Endometrium (tissue), 2 donors: Measurements from ENCODE around the gene PRXL2B.
"Not testable (repeated sequence)": the region's sequence is repeated elsewhere in the genome, so short reads cannot be mapped to it uniquely, and the experiment has no call there.

ENCODE experiments used
- FAIRE-seq: peaks from 2 replicates; lab custom pipeline; 2012; peaks lifted over from hg19 to GRCh38; lab: Jason Lieb, UNC
- donor health status: control.
- donor health status: control.

The PRXL2B gene

DNA sequence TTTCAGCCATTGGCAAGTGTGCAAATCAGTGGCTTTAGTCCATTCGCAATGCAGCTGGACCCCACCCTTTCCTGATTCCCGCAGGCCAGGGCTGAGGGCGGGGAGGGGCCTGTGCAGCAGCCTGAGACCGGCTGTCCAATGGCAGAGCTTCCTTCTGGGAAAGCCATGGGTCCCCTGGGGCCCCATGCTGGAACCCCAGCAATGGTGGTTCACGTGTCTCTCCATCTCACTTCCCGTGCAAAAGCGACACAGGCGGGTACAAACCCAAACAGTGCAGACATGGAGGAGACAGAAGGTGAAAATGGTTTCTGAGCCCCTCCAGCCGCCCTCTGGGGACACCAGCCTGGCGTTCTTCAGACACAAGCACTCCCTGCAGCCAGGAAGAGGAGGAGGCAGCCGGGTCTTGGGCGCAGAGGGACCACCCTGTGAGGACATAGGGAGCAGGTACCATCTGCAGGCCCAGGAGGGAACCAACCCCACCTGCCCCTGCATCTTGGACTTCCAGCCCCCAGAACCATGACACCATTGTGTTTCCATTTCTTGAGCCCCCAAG, 36.2 kb upstream of the PRXL2B start:
- FAIRE-seq: not testable (repeated sequence)

DNA sequence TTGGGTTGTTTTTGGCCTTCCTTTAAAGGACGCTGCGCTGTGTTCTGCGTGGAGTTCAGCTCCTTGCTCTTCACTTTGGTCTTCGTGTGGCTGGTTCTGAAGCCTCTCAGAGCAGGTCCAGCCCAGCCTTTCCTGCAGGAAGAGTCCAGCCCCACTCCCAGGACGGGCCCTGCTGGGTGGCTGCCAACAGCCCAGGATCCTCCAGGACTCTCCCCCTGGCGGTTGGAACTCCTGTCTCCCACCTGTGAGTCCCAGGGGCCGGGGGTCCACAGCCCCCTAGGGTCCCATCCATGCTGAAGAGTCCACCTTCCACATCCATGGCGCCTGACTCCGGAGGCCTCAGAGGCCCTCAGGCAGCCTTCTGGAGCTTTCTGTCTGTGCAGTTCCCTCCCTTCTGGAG, 35.0 kb upstream of the PRXL2B start:
- FAIRE-seq: not testable (repeated sequence)

- no peak for FAIRE-seq
Measured at GRCh38 chr1:2552189-2552588, 34.4 kb upstream of the PRXL2B start.

DNA sequence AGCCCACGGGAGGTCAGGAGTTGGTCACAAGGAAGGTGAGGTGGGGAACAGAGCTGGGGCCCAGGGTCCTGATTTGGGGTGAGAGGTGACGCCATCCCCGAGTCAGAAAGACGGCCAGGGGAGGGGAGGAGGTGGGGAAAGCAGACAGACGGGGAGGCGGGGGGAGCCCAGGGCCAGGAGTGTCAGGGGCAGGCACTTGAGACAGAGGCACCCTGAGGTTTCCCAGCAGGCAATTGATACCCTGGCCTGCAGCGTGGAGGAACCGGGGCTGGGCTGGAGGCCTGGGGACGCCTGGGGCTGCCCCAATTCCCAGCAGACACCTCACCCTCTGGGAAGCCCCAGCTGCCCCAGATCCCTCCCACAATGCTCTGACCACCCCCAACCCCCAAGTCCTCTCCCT, 33.5 kb upstream of the PRXL2B start:
- not testable (repeated sequence) for FAIRE-seq

DNA sequence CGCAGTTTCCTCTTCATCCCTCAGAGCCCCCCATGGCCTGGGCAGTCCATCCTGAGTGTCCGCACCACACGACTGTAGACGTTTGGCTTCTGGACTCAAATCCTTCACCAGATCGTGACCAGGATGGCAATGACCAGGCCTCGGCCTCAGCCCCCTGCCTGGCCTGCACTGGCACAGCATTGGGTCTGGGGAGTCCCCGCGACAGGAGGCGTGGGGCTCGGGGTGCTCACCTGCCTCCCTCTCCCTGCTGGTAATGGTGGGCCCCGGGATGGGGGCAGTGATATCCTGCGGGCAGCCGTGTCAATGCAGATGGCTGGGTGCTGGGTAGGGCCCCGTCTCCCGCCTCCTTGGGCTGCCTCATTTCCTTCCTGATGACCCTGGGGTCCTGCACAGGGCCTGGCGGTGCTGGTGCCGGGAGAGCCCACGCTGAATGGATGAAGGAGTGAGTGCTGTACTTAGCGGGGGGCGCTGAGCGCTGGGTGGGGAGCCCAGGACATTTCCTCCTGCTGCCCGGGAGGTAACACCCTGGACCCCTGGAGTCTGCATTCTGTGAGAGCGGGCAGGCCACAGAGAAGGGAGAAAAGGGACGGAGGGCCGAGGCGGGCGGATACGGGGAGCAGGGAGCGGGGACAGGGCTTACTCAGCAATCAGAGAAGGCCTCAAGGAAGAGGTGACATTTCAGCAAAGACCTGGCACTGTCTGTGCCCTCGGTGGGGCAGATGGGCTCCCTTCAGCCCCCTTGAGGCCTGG, 32.5 kb upstream of the PRXL2B start:
- no peak for FAIRE-seq

- FAIRE-seq: no peak
Measured at GRCh38 chr1:2554621-2555387, 31.8 kb upstream of the PRXL2B start.

- no peak for FAIRE-seq
Measured at GRCh38 chr1:2555634-2556276, 30.8 kb upstream of the PRXL2B start.

DNA sequence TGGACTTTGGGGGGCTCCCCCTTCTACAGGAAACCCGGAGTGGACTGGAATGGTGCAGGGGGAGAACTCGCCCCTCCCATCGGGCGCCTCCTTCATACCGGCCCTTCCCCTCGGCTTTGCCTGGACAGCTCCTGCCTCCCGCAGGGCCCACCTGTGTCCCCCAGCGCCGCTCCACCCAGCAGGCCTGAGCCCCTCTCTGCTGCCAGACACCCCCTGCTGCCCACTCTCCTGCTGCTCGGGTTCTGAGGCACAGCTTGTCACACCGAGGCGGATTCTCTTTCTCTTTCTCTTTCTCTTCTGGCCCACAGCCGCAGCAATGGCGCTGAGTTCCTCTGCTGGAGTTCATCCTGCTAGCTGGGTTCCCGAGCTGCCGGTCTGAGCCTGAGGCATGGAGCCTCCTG, 30.3 kb upstream of the PRXL2B start, which contains the start of gene TNFRSF14:
TSS of gene TNFRSF14 (plus strand) at position 95 of the 401 bp plus-strand sequence. CDS start at position 389, 294 bp downstream.
- FAIRE-seq: no peak

DNA sequence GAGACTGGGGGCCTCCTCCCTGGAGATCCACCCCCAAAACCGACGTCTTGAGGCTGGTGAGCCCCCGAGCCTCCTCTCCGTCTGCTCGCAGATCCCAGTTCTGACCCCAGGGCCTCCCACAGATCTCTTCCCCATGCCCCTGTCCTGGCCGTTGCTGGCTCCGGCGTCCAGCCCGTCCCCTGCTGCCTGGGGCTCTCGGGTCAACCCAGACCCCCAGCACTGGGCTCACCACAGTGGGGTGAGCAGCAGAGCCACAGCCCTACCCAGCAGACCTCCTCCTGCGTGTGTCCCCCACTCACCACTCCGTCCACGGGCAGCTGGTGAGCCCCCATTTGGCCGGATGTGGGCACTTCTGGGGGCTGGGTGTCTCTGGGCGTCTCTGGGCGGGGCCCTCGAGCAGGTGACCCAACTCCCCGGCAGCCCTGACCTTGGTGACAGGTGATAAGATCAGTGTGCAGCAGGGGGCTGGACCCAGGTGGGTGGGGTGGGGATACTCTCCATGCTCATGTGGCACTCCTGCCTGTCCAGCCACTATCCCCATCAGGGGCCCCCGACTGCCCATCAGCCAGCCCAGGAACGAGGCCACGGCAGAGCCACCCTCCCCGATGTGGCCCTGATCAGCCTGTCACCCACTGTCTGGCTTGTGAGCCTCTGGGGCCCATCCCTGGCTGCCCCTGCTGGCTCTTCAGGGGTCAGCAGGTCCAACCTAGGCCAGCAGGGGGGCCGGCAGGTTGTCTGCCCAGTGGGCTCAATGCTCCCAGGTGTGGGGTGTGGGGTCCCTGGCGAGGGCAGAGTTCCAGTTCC, 29.7 kb upstream of the PRXL2B start:
- FAIRE-seq: no peak

DNA sequence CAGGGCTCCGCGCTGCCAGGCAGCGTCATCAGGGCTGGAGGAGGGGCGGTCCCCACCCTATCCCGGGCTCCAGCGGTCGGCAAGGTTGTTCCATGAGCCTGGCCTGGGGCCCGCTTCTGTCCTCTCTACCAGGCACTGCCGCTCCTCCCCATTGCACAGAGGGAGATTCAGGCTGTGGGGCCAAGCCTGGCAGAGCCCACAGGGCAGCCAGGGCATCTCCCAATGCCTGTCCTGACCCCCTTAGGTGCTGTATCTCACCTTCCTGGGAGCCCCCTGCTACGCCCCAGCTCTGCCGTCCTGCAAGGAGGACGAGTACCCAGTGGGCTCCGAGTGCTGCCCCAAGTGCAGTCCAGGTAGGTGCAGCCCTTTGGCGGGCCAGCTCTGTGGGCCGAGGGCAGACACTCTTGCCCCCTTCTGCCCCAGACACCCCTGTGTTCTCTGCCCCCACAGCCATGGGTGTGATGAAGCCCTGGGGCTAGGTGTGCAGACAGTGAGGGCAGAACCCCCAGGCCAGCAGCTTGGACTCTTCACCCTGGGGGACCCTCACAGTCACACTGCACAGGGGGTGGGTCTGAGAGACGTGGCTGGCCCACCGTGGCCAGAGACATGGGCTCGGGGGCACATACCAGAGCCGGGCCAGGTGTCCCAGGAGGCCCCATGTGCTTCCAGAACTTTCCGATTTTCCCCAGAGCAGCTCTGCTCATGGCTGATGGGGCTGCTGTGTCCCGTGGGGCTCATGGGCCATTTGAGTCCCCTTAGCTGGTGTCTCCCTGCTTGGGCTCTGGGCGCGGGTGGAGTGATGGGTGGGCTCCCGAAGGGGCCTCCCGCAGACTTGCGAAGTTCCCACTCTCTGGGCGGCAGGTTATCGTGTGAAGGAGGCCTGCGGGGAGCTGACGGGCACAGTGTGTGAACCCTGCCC, 28.8 kb upstream of the PRXL2B start:
- no peak for FAIRE-seq

DNA sequence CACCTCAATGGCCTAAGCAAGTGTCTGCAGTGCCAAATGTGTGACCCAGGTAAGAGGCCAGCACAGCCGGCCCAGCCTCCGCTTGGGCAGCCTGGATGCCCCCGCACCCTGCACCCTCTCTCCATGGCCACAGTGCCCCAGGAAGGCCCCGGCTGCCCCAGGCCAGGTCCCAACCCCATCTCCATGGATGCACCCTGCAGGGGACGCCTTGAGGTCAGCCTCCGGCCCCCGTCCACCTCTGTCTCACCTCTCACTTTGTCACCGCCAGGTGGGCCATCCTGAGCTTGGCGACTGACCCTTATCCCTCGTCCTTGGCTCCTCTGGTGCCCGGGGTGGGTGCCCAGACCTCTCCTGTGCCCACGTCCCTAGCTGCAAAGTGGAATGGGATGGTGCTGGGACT, 28.2 kb upstream of the PRXL2B start:
- no peak for FAIRE-seq

DNA sequence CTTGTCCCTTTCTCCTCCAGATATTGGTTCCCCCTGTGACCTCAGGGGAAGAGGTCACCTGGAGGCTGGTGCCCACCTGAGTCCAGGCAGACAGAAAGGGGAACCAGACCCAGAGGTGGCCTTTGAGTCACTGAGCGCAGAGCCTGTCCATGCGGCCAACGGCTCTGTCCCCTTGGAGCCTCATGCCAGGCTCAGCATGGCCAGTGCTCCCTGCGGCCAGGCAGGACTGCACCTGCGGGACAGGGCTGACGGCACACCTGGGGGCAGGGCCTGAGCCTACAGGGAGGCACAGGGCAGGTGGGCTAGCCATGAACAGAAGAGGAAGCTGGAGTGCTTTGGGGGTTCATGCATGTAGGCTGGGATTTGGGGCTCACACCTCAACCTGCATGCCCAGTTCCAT, 27.7 kb upstream of the PRXL2B start:
- FAIRE-seq: no peak

DNA sequence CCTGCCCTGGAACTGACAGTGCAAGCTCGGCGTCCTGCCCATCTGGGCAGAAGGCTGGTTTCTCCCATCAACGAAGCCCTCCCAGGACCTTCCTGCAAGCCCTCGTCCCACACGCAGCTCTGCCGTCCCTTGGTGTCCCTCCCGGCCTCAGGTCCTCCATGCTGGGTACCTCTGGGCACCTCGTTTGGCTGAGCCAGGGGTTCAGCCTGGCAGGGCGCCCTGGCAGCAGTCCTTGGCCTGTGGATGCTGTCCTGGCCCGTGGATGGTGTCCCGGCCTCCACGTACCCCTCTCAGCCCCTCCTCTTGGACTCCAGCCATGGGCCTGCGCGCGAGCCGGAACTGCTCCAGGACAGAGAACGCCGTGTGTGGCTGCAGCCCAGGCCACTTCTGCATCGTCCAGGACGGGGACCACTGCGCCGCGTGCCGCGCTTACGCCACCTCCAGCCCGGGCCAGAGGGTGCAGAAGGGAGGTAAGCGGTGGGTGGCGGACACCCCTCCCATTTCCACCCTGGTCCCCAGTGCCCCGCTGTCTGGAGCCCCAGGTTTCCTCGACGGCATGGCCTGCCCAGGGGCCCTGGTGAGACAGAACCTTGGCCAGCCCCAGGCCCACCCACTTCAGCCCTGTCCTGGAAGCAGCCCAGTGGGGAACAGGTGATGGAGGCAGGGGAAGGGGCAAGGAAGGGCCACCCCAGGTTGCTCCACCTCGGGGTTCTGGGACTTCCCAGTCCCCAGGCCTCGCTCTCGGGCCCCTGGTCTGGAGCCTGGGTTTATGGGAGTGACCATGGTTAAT, 26.9 kb upstream of the PRXL2B start:
- FAIRE-seq: no peak

GRCh38 chr1:2560299-2561073, 26.1 kb upstream of the PRXL2B start:
- no peak for FAIRE-seq

DNA sequence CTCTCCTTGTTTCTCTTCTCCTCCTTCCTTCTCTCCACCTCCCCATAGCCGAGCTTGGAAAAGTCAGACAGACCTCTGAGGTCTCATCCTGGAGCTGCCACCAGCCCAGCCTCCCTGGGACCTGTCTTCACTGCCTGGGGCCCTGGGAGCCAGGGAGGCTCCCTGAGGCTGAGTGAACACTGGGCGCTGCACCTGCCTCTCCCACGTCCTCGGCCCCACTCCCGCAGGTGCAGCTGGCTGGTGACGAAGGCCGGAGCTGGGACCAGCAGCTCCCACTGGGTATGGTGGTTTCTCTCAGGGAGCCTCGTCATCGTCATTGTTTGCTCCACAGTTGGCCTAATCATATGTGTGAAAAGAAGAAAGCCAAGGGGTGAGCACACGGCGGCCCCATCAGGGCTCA, 25.1 kb upstream of the PRXL2B start:
- FAIRE-seq: no peak

GRCh38 chr1:2561898-2562895, 24.4 kb upstream of the PRXL2B start:
- no peak for FAIRE-seq

GRCh38 chr1:2563205-2563604, 23.4 kb upstream of the PRXL2B start:
- no peak for FAIRE-seq
